SJCRH30 (cell line): ENCODE measurements around the gene MLLT1. TPM values are rescaled to one million over a fixed set of nuclear protein-coding genes. Genes with fewer than 3 reads are reported as not detected.

ENCODE experiments used
- DNase-seq, 2 experiments: peaks; one replicate each; pipeline ENCODE4 v3.0.0-alpha.2; 2015 to 2020
- H3K27ac ChIP-seq: fragments of 250-450 bp; sonication (Bioruptor Pico); 2 replicates; pipeline ENCODE4 v1.5.1; 2020; ENCODE audit warnings: mild to moderate bottlenecking, moderate library complexity
- H3K27me3 ChIP-seq: fragments of 250-450 bp; sonication (Bioruptor Pico); 2 replicates; pipeline ENCODE4 v1.5.1; 2020; ENCODE audit warnings: mild to moderate bottlenecking, moderate library complexity
- H3K36me3 ChIP-seq: fragments of 250-450 bp; sonication (Bioruptor Pico); 2 replicates; pipeline ENCODE4 v1.5.1; 2020; ENCODE audit warnings: mild to moderate bottlenecking, moderate library complexity
- H3K4me1 ChIP-seq: fragments of 250-450 bp; sonication (Bioruptor Pico); 2 replicates; pipeline ENCODE4 v1.5.1; 2020; ENCODE audit warnings: mild to moderate bottlenecking, moderate library complexity
- H3K4me3 ChIP-seq: fragments of 250-450 bp; sonication (Bioruptor Pico); 2 replicates; pipeline ENCODE4 v1.5.1; 2020; ENCODE audit warnings: mild to moderate bottlenecking, moderate library complexity
- H3K9me3 ChIP-seq: fragments of 250-450 bp; sonication (Bioruptor Pico); replicated peaks from 2 replicates; pipeline ENCODE4 v1.5.1; 2020; ENCODE audit warnings: mild to moderate bottlenecking, moderate library complexity
- total RNA-seq: library from RNA; depleted of rRNA; stranded (reverse); fragments of >200 nt; shearing (Covaris generic); gene quantifications from 2 replicates; pipeline ENCODE4 v1.2.3, GENCODE V29; 2014

Gene MLLT1
- total RNA-seq, 1 experiment from 2014 or later, result 23.3 TPM

- Histone ChIP-seq H3K27ac (no peak overlapping the region), H3K4me1 (no peaks in the 10 kb centered on the region), H3K9me3 (no peaks in the 10 kb centered on the region), H3K36me3 (no peaks in the 10 kb centered on the region), H3K4me3 (no peak overlapping the region), H3K27me3 (no peaks in the 10 kb centered on the region)
- no peak for DNase-seq
Observed at GRCh38 chr19:6211632-6212402, 68.0 kb downstream of the MLLT1 start.

GRCh38 chr19:6210721-6211600, 68.8 kb downstream of the MLLT1 start:
- no peak for DNase-seq
- Histone ChIP-seq H3K27ac (no peak overlapping the region), H3K4me1 (no peaks in the 10 kb centered on the region), H3K9me3 (no peaks in the 10 kb centered on the region), H3K27me3 (no peaks in the 10 kb centered on the region), H3K36me3 (no peaks in the 10 kb centered on the region), H3K4me3 (no peak overlapping the region)

- H3K27ac ChIP-seq, result no peak overlapping the region
- H3K27me3 ChIP-seq, result no peaks in the 10 kb centered on the region
- H3K9me3 ChIP-seq, result no peaks in the 10 kb centered on the region
- no peak for DNase-seq
- H3K4me1 ChIP-seq, result no peaks in the 10 kb centered on the region
- no peak overlapping the region for H3K4me3 ChIP-seq
- no peaks in the 10 kb centered on the region for H3K36me3 ChIP-seq
Observed at GRCh38 chr19:6210091-6210490, 69.7 kb downstream of the MLLT1 start.

GRCh38 chr19:6209680-6210079, 70.1 kb downstream of the MLLT1 start:
- no peaks in the 10 kb centered on the region for H3K9me3 ChIP-seq
- H3K27me3 ChIP-seq, result no peaks in the 10 kb centered on the region
- H3K36me3 ChIP-seq, result no peaks in the 10 kb centered on the region
- no peak for DNase-seq
- no peak overlapping the region for H3K27ac ChIP-seq
- no peaks in the 10 kb centered on the region for H3K4me1 ChIP-seq
- H3K4me3 ChIP-seq, result no peak overlapping the region

GRCh38 chr19:6209233-6209632, 70.5 kb downstream of the MLLT1 start:
- Histone ChIP-seq H3K36me3 (no peaks in the 10 kb centered on the region), H3K9me3 (no peaks in the 10 kb centered on the region), H3K27me3 (no peaks in the 10 kb centered on the region), H3K4me3 (no peak overlapping the region), H3K27ac (no peak overlapping the region), H3K4me1 (no peaks in the 10 kb centered on the region)
- no peak for DNase-seq

GRCh38 chr19:6204866-6205723, 74.7 kb downstream of the MLLT1 start:
- Histone ChIP-seq H3K4me3 (no peak overlapping the region), H3K27me3 (0 out of 2 replicates have a peak, but pooled peaks cover 4% of the 10 kb centered on the region), H3K9me3 (no peaks in the 10 kb centered on the region), H3K4me1 (no peaks in the 10 kb centered on the region), H3K27ac (no peak overlapping the region), H3K36me3 (no peaks in the 10 kb centered on the region)
- no peak for DNase-seq

GRCh38 chr19:6204212-6204611, 75.6 kb downstream of the MLLT1 start:
- Histone ChIP-seq H3K27me3 (0 out of 2 replicates have a peak, but pooled peaks cover 4% of the 10 kb centered on the region), H3K4me3 (no peak overlapping the region), H3K4me1 (no peaks in the 10 kb centered on the region), H3K9me3 (no peaks in the 10 kb centered on the region), H3K36me3 (no peaks in the 10 kb centered on the region), H3K27ac (no peak overlapping the region)
- DNase-seq, result no peak

- Histone ChIP-seq H3K4me1 (no peaks in the 10 kb centered on the region), H3K27ac (peak overlapping the region; percentile 49), H3K36me3 (no peaks in the 10 kb centered on the region), H3K9me3 (no peaks in the 10 kb centered on the region), H3K4me3 (peak overlapping the region; percentile 71), H3K27me3 (0 out of 2 replicates have a peak, but pooled peaks cover 4% of the 10 kb centered on the region)
- DNase-seq, result peak; percentile 97 to 99
Observed at GRCh38 chr19:6199240-6199994, 80.4 kb downstream of the MLLT1 start.

- no peaks in the 10 kb centered on the region for H3K9me3 ChIP-seq
- peak overlapping the region; percentile 49 for H3K27ac ChIP-seq
Observed at GRCh38 chr19:6198896-6199239, 80.9 kb downstream of the MLLT1 start.

GRCh38 chr19:6196361-6196760, 83.4 kb downstream of the MLLT1 start:
- H3K36me3 ChIP-seq, result no peaks in the 10 kb centered on the region
- no peak overlapping the region for H3K4me3 ChIP-seq
- H3K27ac ChIP-seq, result no peak overlapping the region

More at GRCh38 chr19:6198896-6199239, 80.9 kb downstream of the MLLT1 start:
- Histone ChIP-seq H3K36me3 (no peaks in the 10 kb centered on the region), H3K4me1 (no peaks in the 10 kb centered on the region), H3K27me3 (0 out of 2 replicates have a peak, but pooled peaks cover 4% of the 10 kb centered on the region), H3K4me3 (peak overlapping the region; percentile 71)
- DNase-seq, result no peak

GRCh38 chr19:6188811-6189210, 91.0 kb downstream of the MLLT1 start:
- Histone ChIP-seq H3K27me3 (no peaks in the 10 kb centered on the region), H3K4me1 (no peaks in the 10 kb centered on the region), H3K9me3 (no peaks in the 10 kb centered on the region), H3K4me3 (no peak overlapping the region), H3K36me3 (no peaks in the 10 kb centered on the region), H3K27ac (no peak overlapping the region)
- no peak for DNase-seq

More at GRCh38 chr19:6196361-6196760, 83.4 kb downstream of the MLLT1 start:
- no peak for DNase-seq
- no peaks in the 10 kb centered on the region for H3K9me3 ChIP-seq
- no peaks in the 10 kb centered on the region for H3K4me1 ChIP-seq
- no peaks in the 10 kb centered on the region for H3K27me3 ChIP-seq

- no peaks in the 10 kb centered on the region for H3K27me3 ChIP-seq
- H3K9me3 ChIP-seq, result no peaks in the 10 kb centered on the region
- no peaks in the 10 kb centered on the region for H3K36me3 ChIP-seq
- H3K4me3 ChIP-seq, result no peak overlapping the region
- H3K27ac ChIP-seq, result no peak overlapping the region
- DNase-seq, result no peak
- no peaks in the 10 kb centered on the region for H3K4me1 ChIP-seq
Observed at GRCh38 chr19:6187374-6187773, 92.4 kb downstream of the MLLT1 start.

- DNase-seq, result no peak
- H3K4me3 ChIP-seq, result no peak overlapping the region
- H3K9me3 ChIP-seq, result no peaks in the 10 kb centered on the region
- no peaks in the 10 kb centered on the region for H3K36me3 ChIP-seq
- no peaks in the 10 kb centered on the region for H3K27me3 ChIP-seq
- no peak overlapping the region for H3K27ac ChIP-seq
- H3K4me1 ChIP-seq, result no peaks in the 10 kb centered on the region
Observed at GRCh38 chr19:6185835-6186834, 93.6 kb downstream of the MLLT1 start.
